Keratinocyte (primary cell): ENCODE measurements around the gene MPPE1. TPM values are rescaled to one million over a fixed set of nuclear protein-coding genes. Genes with fewer than 3 reads are reported as not detected.
"Not testable (repeated sequence)": the region's sequence is repeated elsewhere in the genome, so short reads cannot be mapped to it uniquely, and the experiment has no call there.

Experiments used
- DNase-seq: peaks from one replicate; pipeline ENCODE4 v3.0.0-alpha.2; 2011; ENCODE audit warnings: low read depth, missing footprints, low spot score
- FAIRE-seq: peaks from 2 replicates; lab custom pipeline; 2011; peaks lifted over from hg19 to GRCh38; lab: Jason Lieb, UNC
- H2AFZ ChIP-seq: 2 replicates; pipeline ENCODE4 v1.6.0; 2012; ENCODE audit warnings: low read length, control low read depth, inconsistent platforms; ENCODE audit not compliant: control insufficient read depth
- H3K27ac ChIP-seq: 2 replicates; pipeline ENCODE4 v1.5.1; 2011; ENCODE audit warnings: low read length; ENCODE audit not compliant: control insufficient read depth, insufficient read depth
- H3K27me3 ChIP-seq: 3 replicates; pipeline ENCODE4 v1.6.0; 2011; ENCODE audit warnings: low read length; ENCODE audit not compliant: control insufficient read depth, insufficient read depth; ENCODE audit errors: extremely low read depth
- H3K36me3 ChIP-seq, 2 experiments: 2 replicates in 1 of 2; 3 replicates in 1 of 2; pipeline ENCODE4 v1.5.1; 2011; ENCODE audit warnings: low read length in 2 of 2, mild to moderate bottlenecking in 1 of 2; ENCODE audit not compliant: control insufficient read depth in 2 of 2, insufficient read depth in 2 of 2; ENCODE audit errors: extremely low read depth in 1 of 2
- H3K4me1 ChIP-seq: 3 replicates; pipeline ENCODE4 v1.5.1; 2011; ENCODE audit warnings: low read length; ENCODE audit not compliant: control insufficient read depth, insufficient read depth; ENCODE audit errors: extremely low read depth
- H3K4me2 ChIP-seq: 3 replicates; pipeline ENCODE4 v1.6.0; 2011; ENCODE audit warnings: low read depth, low read length; ENCODE audit not compliant: control insufficient read depth, insufficient read depth; ENCODE audit errors: extremely low read depth
- H3K4me3 ChIP-seq, 3 experiments: fragments of 200-600 bp in 1 of 3; sonication (generic) in 1 of 3; 2 replicates in 2 of 3; 3 replicates in 1 of 3; pipeline ENCODE4 v1.5.1; 2011 to 2016; ENCODE audit warnings: low read length in 3 of 3, mild to moderate bottlenecking in 3 of 3, control low read depth in 2 of 3, inconsistent platforms in 1 of 3, low read depth in 1 of 3, mixed read lengths in 1 of 3, mixed run types in 1 of 3, moderate library complexity in 1 of 3; ENCODE audit not compliant: control insufficient read depth in 2 of 3, insufficient read depth in 2 of 3; ENCODE audit errors: extremely low read depth in 1 of 3
- H3K79me2 ChIP-seq: 2 replicates; pipeline ENCODE4 v1.6.0; 2012; ENCODE audit warnings: low read length; ENCODE audit not compliant: control insufficient read depth, insufficient read depth
- H3K9ac ChIP-seq: 3 replicates; pipeline ENCODE4 v1.6.0; 2011; ENCODE audit warnings: low read length; ENCODE audit not compliant: control insufficient read depth, insufficient read depth; ENCODE audit errors: extremely low read depth
- H3K9me1 ChIP-seq: 3 replicates; pipeline ENCODE4 v1.6.0; 2011; ENCODE audit warnings: low read length; ENCODE audit not compliant: control insufficient read depth, insufficient read depth; ENCODE audit errors: extremely low read depth
- H3K9me3 ChIP-seq: 2 replicates; pipeline ENCODE4 v1.5.1; 2012; ENCODE audit warnings: low read depth, low read length; ENCODE audit not compliant: control insufficient read depth
- H4K20me1 ChIP-seq: 3 replicates; pipeline ENCODE4 v1.6.0; 2011; ENCODE audit warnings: low read length; ENCODE audit not compliant: control insufficient read depth, insufficient read depth; ENCODE audit errors: extremely low read depth
- EZH2 ChIP-seq: IDR thresholded peaks from one replicate; pipeline ENCODE4 v1.6.1; 2012; ENCODE audit warnings: inconsistent platforms, mild to moderate bottlenecking, low read length, moderate library complexity
- dilution Hi-C: fragments of 300-500 bp; cut with MboI; formaldehyde crosslinking; loops from one replicate; pipeline ENCODE4 v1.7.0; 2020; ENCODE audit warnings: low sequenced_read_pairs; ENCODE audit not compliant: extremely low pct_ligation_motif_present
- polyA plus RNA-seq, 5 experiments: library from polyadenylated mRNA; depleted of rRNA in 3 of 5; stranded (reverse) in 3 of 5; stranded (forward) in 1 of 5; unstranded in 1 of 5; fragments of >200 nt; gene quantifications; 1 replicate in 1 of 5; 2 replicates in 3 of 5; 3 replicates in 1 of 5; pipeline versions ENCODE4 v1.2.1 to v1.2.3, GENCODE V29; 2011 to 2012; ENCODE audit warnings: missing spikeins in 2 of 5, low read depth in 1 of 5, low replicate concordance in 1 of 5
- TF ChIP-seq, protein P1 (sequence below), 3 experiments: IDR thresholded peaks in 1 of 3; conservative IDR thresholded peaks in 1 of 3; optimal IDR thresholded peaks in 1 of 3; 2 replicates in 2 of 3; 3 replicates in 1 of 3; pipeline versions ENCODE3 to v1.5.1; 2011; ENCODE audit warnings: low read length in 3 of 3, mild to moderate bottlenecking in 3 of 3, moderate library complexity in 2 of 3, control low read depth in 1 of 3, inconsistent platforms in 1 of 3; ENCODE audit not compliant: insufficient read depth in 2 of 3; ENCODE audit errors: extremely low read depth in 1 of 3

MPPE1 gene
- polyA plus RNA-seq, 1 donor (not counting 4 experiments of a cell fraction or from before 2014, with no cell fraction given): 21.0 TPM

DNA sequence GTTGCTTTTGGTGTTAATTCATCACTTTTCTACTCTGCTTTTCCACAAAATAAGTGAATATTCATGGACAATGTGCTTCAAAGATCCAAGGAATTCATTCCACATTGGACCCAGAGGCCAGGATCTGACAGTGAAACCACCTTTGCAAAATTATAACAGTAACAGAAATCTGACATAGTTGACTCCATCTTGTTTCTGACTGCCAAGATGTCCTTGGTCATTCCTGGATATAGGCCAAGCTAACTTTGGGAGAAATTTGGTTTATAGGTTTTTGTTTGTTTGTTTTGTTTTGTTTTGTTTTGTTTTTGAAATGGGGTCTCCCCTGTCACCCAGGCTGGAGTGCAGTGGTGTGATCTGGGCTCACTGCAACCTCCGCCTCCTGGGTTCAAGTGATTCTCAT, 10.3 kb downstream of the MPPE1 start:
- no peaks in the 10 kb centered on the region for H3K79me2 ChIP-seq
- H3K36me3 ChIP-seq: peaks cover 0 to 7% of the 10 kb centered on the region in 2 experiments
- H2AFZ ChIP-seq: no peak overlapping the region
- dilution Hi-C loops: no loop called here
- H3K27me3 ChIP-seq: no peaks in the 10 kb centered on the region
- no peak overlapping the region for H3K4me3 ChIP-seq
- H3K9me1 ChIP-seq: no peaks in the 10 kb centered on the region
- no peaks in the 10 kb centered on the region for H3K9me3 ChIP-seq
- no peak for FAIRE-seq
- H3K9ac ChIP-seq: no peak overlapping the region
- no peak overlapping the region for H3K27ac ChIP-seq
- TF ChIP-seq, protein P1, sequence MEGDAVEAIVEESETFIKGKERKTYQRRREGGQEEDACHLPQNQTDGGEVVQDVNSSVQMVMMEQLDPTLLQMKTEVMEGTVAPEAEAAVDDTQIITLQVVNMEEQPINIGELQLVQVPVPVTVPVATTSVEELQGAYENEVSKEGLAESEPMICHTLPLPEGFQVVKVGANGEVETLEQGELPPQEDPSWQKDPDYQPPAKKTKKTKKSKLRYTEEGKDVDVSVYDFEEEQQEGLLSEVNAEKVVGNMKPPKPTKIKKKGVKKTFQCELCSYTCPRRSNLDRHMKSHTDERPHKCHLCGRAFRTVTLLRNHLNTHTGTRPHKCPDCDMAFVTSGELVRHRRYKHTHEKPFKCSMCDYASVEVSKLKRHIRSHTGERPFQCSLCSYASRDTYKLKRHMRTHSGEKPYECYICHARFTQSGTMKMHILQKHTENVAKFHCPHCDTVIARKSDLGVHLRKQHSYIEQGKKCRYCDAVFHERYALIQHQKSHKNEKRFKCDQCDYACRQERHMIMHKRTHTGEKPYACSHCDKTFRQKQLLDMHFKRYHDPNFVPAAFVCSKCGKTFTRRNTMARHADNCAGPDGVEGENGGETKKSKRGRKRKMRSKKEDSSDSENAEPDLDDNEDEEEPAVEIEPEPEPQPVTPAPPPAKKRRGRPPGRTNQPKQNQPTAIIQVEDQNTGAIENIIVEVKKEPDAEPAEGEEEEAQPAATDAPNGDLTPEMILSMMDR (optimal IDR thresholded peaks at IDR 0.05 in 1 of 3, IDR thresholded peaks at IDR 0.05 in 1 of 3, conservative IDR thresholded peaks at IDR 0.05 in 1 of 3; ENCODE audit: extremely low read depth in 1 of 3, insufficient read depth in 2 of 3, low read length in 3 of 3): no peak
- no peak for TF ChIP-seq EZH2
- no peaks in the 10 kb centered on the region for H4K20me1 ChIP-seq
- H3K4me2 ChIP-seq: no peak overlapping the region
- DNase-seq: no peak
- no peaks in the 10 kb centered on the region for H3K4me1 ChIP-seq

DNA sequence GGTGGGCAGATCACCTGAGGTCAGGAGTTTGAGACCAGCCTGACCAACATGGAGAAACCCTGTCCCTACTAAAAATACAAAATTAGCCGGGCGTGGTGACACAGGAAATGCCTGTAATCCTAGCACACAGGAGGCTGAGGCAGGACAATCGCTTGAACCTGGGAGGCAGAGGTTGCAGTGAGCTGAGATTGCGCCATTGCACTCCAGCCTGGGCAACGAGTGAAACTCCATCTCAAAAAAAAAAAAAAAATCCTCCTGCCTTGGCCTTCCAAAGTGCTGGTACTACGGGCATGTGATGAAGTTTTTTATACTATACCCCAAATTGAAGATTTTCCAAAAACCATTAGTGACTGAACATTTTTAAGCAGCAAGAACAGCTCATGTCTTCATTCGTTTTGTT, 15.7 kb downstream of the MPPE1 start:
- H3K27ac ChIP-seq, H3K4me1 ChIP-seq, H3K9me3 ChIP-seq, H3K9me1 ChIP-seq, H3K36me3 ChIP-seq, DNase-seq, FAIRE-seq, H4K20me1 ChIP-seq, H3K4me2 ChIP-seq, H3K4me3 ChIP-seq, H3K79me2 ChIP-seq, H3K27me3 ChIP-seq, H2AFZ ChIP-seq, dilution Hi-C loops, H3K9ac ChIP-seq: not testable (repeated sequence)

DNA sequence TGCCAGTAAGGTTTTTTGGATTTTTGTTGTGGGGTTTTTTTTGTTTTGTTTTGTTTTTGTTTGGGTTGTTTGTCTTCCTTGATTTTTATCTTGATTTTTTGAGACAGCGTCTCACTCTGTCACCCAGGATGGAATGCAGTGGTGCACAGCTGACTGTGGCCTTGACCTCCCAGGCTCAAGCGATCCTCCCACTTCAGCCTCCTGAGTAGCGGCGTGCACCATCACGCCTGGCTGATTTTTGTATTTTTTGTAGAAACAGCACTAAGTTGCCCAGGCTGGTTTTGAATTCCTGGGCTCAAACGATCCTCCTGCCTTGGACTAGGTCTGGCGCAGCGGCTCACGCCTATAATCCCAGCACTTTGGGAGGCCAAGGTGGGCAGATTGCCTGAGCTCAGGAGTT, 16.4 kb downstream of the MPPE1 start:
- H3K4me3 ChIP-seq: no peak overlapping the region
- no peaks in the 10 kb centered on the region for H3K9me1 ChIP-seq
- H3K36me3 ChIP-seq: peaks cover 6 to 14% of the 10 kb centered on the region in 2 experiments
- H3K79me2 ChIP-seq: no peaks in the 10 kb centered on the region
- no peak for DNase-seq
- H3K9me3 ChIP-seq: no peaks in the 10 kb centered on the region
- FAIRE-seq: no peak
- no peaks in the 10 kb centered on the region for H3K27me3 ChIP-seq
- dilution Hi-C loops: no loop called here
- H3K9ac ChIP-seq: no peak overlapping the region
- no peak overlapping the region for H2AFZ ChIP-seq
- H3K27ac ChIP-seq: no peak overlapping the region
- no peak overlapping the region for H3K4me2 ChIP-seq
- TF ChIP-seq, protein P1 (optimal IDR thresholded peaks at IDR 0.05 in 1 of 3, IDR thresholded peaks at IDR 0.05 in 1 of 3, conservative IDR thresholded peaks at IDR 0.05 in 1 of 3; ENCODE audit: extremely low read depth in 1 of 3, insufficient read depth in 2 of 3, low read length in 3 of 3): no peak
- TF ChIP-seq EZH2: no peak
- H4K20me1 ChIP-seq: no peaks in the 10 kb centered on the region
- H3K4me1 ChIP-seq: peaks cover 9% of the 10 kb centered on the region
